ENCODE data around the gene THSD7A.

- TF ChIP-seq POLR2A (IDR thresholded peaks at IDR 0.05), result no peak
- TF ChIP-seq, protein P1, sequence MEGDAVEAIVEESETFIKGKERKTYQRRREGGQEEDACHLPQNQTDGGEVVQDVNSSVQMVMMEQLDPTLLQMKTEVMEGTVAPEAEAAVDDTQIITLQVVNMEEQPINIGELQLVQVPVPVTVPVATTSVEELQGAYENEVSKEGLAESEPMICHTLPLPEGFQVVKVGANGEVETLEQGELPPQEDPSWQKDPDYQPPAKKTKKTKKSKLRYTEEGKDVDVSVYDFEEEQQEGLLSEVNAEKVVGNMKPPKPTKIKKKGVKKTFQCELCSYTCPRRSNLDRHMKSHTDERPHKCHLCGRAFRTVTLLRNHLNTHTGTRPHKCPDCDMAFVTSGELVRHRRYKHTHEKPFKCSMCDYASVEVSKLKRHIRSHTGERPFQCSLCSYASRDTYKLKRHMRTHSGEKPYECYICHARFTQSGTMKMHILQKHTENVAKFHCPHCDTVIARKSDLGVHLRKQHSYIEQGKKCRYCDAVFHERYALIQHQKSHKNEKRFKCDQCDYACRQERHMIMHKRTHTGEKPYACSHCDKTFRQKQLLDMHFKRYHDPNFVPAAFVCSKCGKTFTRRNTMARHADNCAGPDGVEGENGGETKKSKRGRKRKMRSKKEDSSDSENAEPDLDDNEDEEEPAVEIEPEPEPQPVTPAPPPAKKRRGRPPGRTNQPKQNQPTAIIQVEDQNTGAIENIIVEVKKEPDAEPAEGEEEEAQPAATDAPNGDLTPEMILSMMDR (IDR thresholded peaks at IDR 0.05), result no peak
Measured at GRCh38 chr7:11727864-11728263, 104.1 kb downstream of the THSD7A start.

All from tibial nerve (tissue), 3 donors.